Measurements from ENCODE around the gene BCAN. TPM values are rescaled to one million over a fixed set of nuclear protein-coding genes. Genes with fewer than 3 reads are reported as not detected.
"Not testable (repeated sequence)": the region's sequence is repeated elsewhere in the genome, so short reads cannot be mapped to it uniquely, and the experiment has no call there.

BCAN gene
- total RNA-seq, 2 experiments from 2014 or later, result not detected

DNA sequence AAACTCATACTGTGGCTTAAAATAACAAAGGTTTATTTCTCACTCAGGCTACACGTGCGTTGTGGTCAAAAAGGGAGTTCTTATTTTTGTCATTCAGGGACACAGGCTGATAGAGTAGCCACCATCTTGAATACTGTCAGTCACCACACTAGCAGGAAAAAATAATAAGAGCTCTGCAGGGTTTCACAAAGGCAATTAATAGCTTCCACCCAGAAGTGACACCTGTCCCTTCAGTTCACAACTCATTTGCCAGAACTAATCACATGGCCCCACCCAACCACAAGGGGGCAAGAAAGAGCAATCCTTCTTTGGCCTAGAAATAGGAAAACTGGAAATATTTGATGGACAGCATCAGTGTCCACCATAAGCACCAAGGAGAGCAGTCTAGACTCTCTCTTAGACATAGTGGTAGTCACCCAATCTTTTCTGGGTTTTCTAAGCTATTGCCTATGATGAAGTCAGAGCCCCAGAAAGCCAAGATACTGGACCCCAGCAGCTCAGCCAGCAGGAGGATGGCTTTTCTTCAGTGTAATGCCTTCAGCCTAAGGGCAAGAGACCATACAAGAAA, 14.5 kb upstream of the BCAN start:
- H3K4me1 Mint-ChIP-seq, result peaks cover 5% of the 10 kb centered on the region
- H3K36me3 Mint-ChIP-seq, result no peaks in the 10 kb centered on the region
- peaks cover 80% of the 10 kb centered on the region for H3K27me3 Mint-ChIP-seq
- DNase-seq, result no peak
- H3K27ac Mint-ChIP-seq, result no peak overlapping the region
- no peak overlapping the region for H3K4me3 Mint-ChIP-seq
- no peaks in the 10 kb centered on the region for H3K9me3 Mint-ChIP-seq

DNA sequence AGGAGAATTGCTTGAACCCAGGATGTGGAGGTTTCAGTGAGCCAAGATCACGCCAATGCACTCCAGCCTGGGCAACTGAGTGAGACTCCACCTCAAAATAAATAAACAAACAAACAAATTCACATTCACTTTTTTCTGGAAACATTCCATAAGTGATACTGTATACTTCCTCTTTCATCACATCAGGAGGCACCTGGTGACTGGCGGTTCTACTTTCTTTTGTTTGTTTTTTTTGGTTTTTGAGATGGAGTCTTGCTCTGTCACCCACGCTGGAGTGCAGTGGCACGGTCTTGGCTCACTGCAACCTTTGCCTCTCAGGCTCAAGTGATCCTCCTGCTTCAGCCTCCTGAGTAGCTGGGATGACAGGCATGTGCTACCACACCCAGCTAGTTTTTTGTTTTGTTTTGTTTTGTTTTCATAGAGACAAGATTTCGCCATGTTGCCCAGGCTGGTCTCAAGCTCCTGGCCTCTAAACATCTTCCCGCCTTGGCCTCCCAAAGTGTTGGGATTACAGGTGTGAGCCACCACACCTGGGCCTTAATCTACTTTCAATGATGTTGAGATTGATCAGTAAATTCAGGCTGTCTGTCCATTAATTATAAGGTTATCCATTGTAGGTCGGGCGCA, 12.0 kb upstream of the BCAN start:
- H3K4me3 Mint-ChIP-seq, result no peak overlapping the region
- no peak overlapping the region for H3K27ac Mint-ChIP-seq
- no peaks in the 10 kb centered on the region for H3K9me3 Mint-ChIP-seq
- peaks cover 74% of the 10 kb centered on the region for H3K27me3 Mint-ChIP-seq
- H3K4me1 Mint-ChIP-seq, result peaks cover 5% of the 10 kb centered on the region
- no peaks in the 10 kb centered on the region for H3K36me3 Mint-ChIP-seq
- no peak for DNase-seq

GRCh38 chr1:156631152-156631551, 10.8 kb upstream of the BCAN start:
- H3K27me3 Mint-ChIP-seq, result peaks cover 72% of the 10 kb centered on the region
- H3K36me3 Mint-ChIP-seq, H3K9me3 Mint-ChIP-seq, H3K4me1 Mint-ChIP-seq, DNase-seq, H3K27ac Mint-ChIP-seq, H3K4me3 Mint-ChIP-seq: not testable (repeated sequence)

DNA sequence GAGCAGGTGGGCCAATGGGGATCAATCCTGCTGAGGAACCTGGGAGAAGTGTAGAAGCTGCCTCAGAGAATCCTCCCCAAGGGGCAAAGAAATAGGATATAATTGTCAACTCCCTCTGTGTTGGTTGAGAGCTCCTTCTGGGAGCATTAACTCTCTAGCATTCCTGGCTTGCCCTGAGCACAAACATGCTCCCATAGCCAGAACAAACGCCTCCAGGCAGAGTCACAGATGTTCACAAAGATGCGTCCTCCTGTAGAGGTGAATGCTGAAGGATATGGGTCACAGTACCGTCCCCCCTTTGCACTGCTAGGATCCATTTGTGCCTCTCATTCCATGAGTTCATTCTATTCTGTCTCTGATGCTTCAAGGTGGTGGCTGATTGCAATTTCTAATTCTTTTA, 9.6 kb upstream of the BCAN start:
- H3K27me3 Mint-ChIP-seq, result peaks cover 75% of the 10 kb centered on the region
- no peak overlapping the region for H3K4me3 Mint-ChIP-seq
- no peaks in the 10 kb centered on the region for H3K9me3 Mint-ChIP-seq
- no peaks in the 10 kb centered on the region for H3K4me1 Mint-ChIP-seq
- H3K36me3 Mint-ChIP-seq, result no peaks in the 10 kb centered on the region
- DNase-seq, result no peak
- no peak overlapping the region for H3K27ac Mint-ChIP-seq

DNA sequence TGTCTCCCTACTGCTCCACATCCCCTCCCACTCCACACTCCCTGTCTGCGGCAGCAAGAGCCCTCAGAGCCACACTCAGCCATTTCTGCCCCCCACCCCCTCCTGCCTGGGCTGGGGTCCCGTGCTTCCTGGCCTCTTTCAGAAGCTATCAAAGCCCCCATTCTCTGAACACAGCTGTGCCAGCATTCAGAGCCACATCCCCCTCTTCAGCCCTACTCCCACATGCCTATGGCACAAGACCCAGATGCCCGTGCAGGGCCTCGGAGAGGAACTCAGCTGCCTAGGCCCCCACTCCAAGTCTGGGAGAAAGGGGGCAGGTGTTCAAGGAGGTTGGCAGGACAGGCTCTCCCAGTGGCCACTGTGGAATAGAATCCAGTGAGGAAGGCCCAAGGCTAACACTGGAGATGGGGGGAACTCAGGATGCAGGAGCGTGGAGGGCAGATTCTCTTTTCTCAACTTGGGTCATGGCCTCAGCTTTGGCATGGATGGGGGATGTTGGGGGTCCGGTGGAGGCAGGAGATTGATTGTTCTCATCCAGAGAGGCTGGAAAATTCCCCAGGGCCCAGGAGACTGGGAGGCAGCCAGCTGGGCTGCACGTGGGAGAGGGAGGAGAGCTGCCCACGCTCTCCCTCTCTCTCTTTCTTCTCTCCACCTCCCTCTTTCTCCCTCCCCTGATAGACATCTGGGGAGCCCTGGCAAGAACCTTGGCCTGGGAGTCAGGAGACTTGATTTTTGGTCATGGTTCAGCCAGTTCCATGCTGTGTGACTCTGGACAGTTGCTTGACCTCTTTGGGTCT, 3.5 kb upstream of the BCAN start:
- H3K36me3 Mint-ChIP-seq, result no peaks in the 10 kb centered on the region
- H3K9me3 Mint-ChIP-seq, result no peaks in the 10 kb centered on the region
- no peak overlapping the region for H3K4me3 Mint-ChIP-seq
- peaks cover 85% of the 10 kb centered on the region for H3K27me3 Mint-ChIP-seq
- no peak overlapping the region for H3K27ac Mint-ChIP-seq
- peaks cover 18% of the 10 kb centered on the region for H3K4me1 Mint-ChIP-seq
- no peak for DNase-seq

GRCh38 chr1:156639601-156640101, 2.3 kb upstream of the BCAN start:
- Mint-ChIP-seq H3K27me3 (peaks cover 87% of the 10 kb centered on the region), H3K27ac (no peak overlapping the region), H3K36me3 (no peaks in the 10 kb centered on the region), H3K4me1 (peaks cover 24% of the 10 kb centered on the region), H3K4me3 (no peak overlapping the region), H3K9me3 (no peaks in the 10 kb centered on the region)
- no peak for DNase-seq

- Mint-ChIP-seq H3K4me3 (no peak overlapping the region), H3K36me3 (no peaks in the 10 kb centered on the region), H3K4me1 (peaks cover 24% of the 10 kb centered on the region), H3K27me3 (peaks cover 89% of the 10 kb centered on the region), H3K9me3 (no peaks in the 10 kb centered on the region), H3K27ac (no peak overlapping the region)
- no peak for DNase-seq
Observed at GRCh38 chr1:156640842-156641706, 843 bp upstream of the BCAN start.

DNA sequence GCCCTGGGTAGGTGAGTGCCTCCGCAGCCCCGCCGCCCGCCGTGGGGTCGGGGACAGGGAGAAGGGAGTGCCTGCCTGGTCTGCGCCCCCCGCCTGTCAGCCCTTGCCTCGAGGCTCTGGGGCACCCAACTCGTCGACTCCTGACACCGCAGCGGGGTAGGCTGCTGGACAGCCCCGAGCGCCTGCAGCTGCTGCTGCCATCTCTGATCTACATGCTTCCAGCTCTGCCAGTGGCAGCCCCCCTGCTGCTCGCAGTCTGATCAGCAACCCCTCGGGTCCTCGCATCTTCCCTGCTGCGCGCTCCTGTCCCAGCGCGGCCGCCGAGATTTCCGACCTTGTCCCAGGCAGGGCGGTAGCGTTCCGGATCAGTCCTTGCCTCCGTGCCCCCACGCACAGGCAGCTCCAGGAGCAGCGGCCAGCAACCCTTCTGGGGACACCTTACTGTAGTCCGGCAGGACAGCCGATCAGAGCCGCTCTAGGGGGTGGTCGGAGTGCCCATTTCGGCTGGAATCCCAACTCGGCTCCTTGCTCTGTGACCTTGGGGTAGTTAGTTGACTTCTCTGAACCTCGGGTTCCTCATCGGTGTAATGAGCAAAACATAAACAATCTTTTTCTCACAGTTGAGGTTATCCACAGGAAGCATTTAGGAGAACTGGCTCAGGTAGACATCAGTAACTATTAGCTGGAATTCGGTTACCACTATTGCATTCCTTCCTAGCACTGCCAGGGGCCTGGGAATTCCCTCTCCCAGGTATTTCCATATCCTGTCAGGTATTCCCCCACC, 540 bp downstream of the BCAN start:
- H3K4me3 Mint-ChIP-seq, result peak overlapping the region; percentile 22
- H3K27me3 Mint-ChIP-seq, result peaks cover 93% of the 10 kb centered on the region
- no peaks in the 10 kb centered on the region for H3K9me3 Mint-ChIP-seq
- DNase-seq, result no peak
- no peaks in the 10 kb centered on the region for H3K36me3 Mint-ChIP-seq
- peaks cover 24% of the 10 kb centered on the region for H3K4me1 Mint-ChIP-seq
- H3K27ac Mint-ChIP-seq, result no peak overlapping the region

- Mint-ChIP-seq H3K27ac (no peak overlapping the region), H3K36me3 (no peaks in the 10 kb centered on the region), H3K4me3 (no peak overlapping the region), H3K27me3 (peaks cover 94% of the 10 kb centered on the region), H3K9me3 (no peaks in the 10 kb centered on the region), H3K4me1 (peaks cover 24% of the 10 kb centered on the region)
- DNase-seq, result no peak
Observed at GRCh38 chr1:156643049-156643777, 1.3 kb downstream of the BCAN start.

DNA sequence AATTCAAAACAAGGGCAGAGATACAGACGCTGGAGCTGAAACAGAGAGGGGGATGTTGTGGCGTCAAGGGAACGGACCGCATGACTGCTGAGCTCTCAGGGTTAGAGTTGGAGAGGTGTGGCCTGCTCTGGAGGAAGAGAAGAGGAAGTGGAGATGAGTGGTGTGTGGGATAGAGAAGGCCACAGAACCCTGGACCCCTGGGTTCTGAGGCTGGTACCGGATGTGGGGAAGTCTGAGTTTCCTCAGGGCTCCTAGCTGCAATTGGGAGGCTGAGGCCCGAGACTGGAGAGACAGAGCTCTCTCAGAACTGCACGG, 1.8 kb downstream of the BCAN start:
- Mint-ChIP-seq H3K4me3 (no peak overlapping the region), H3K27me3 (peaks cover 94% of the 10 kb centered on the region), H3K27ac (no peak overlapping the region), H3K36me3 (no peaks in the 10 kb centered on the region), H3K4me1 (peaks cover 24% of the 10 kb centered on the region), H3K9me3 (no peaks in the 10 kb centered on the region)
- peak; percentile 33 for DNase-seq

DNA sequence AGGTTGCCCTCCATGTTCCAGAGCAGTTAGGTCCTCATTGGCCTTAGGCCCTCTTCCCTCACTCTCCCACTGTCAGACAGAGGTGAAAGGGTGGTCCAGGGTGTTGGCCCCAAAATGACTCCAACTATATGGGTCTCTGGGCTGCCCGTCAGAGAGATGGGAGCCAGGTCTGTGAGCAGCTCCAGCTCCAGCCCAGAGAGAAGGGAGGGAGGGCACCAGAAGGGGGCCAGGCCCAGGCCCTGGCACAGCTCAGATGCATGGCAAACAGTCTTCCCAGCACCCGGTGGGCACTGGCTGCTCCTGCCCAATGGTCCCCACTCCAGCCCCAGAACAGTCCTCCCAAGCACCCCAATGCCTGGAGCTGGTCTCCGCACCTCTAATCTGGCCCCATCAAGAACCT, 2.2 kb downstream of the BCAN start:
- Mint-ChIP-seq H3K27ac (no peak overlapping the region), H3K4me1 (peaks cover 24% of the 10 kb centered on the region), H3K36me3 (no peaks in the 10 kb centered on the region), H3K4me3 (no peak overlapping the region), H3K27me3 (peaks cover 94% of the 10 kb centered on the region), H3K9me3 (no peaks in the 10 kb centered on the region)
- DNase-seq, result no peak

DNA sequence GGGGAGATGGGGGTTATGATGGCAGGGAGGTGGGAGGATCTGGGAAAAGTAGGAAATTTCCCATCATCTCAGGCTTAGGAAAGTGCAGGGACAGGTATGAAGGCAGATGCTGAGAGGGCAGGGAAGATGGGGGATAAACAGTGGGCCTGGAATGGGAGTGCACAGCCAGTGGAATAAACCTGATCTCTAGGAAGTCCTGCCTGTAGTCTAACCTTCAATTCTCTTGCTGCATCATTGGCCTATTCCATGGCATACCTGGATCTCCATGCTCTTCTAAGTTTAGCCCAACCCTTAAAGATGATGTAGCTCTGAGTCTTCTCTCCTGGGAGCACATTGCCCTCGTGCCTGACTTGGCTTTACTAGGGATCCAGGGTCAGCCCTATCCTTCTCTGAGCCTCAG, 2.7 kb downstream of the BCAN start:
- no peak overlapping the region for H3K27ac Mint-ChIP-seq
- H3K9me3 Mint-ChIP-seq, result no peaks in the 10 kb centered on the region
- no peaks in the 10 kb centered on the region for H3K36me3 Mint-ChIP-seq
- no peak overlapping the region for H3K4me3 Mint-ChIP-seq
- no peak for DNase-seq
- H3K27me3 Mint-ChIP-seq, result peaks cover 90% of the 10 kb centered on the region
- H3K4me1 Mint-ChIP-seq, result peaks cover 24% of the 10 kb centered on the region

GRCh38 chr1:156645056-156645455, 3.1 kb downstream of the BCAN start:
- no peak overlapping the region for H3K27ac Mint-ChIP-seq
- no peak overlapping the region for H3K4me3 Mint-ChIP-seq
- no peaks in the 10 kb centered on the region for H3K9me3 Mint-ChIP-seq
- H3K36me3 Mint-ChIP-seq, result no peaks in the 10 kb centered on the region
- H3K4me1 Mint-ChIP-seq, result peaks cover 24% of the 10 kb centered on the region
- no peak for DNase-seq
- peaks cover 87% of the 10 kb centered on the region for H3K27me3 Mint-ChIP-seq

DNA sequence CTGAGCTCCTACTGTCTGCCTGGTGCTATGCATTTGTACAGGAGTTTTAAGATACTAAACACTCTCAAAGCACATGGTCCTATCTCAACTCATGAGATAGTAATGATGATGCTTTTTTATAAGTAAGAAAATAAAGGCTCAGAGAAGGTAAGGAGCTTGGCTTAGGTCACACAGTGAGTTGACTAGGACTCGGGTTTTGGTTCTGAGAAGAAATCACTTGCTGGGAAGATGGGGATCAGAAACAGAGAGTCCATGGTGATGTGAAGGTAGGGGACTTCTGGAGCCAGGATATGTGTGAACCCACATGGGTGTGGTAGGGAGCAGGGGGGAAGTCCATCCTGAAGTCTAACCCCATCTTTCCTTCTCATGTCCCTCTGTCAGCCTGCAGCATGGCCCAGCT, 3.7 kb downstream of the BCAN start:
- Mint-ChIP-seq H3K27ac (no peak overlapping the region), H3K36me3 (no peaks in the 10 kb centered on the region), H3K4me1 (peaks cover 24% of the 10 kb centered on the region), H3K9me3 (no peaks in the 10 kb centered on the region), H3K4me3 (no peak overlapping the region), H3K27me3 (peaks cover 87% of the 10 kb centered on the region)
- DNase-seq, result no peak

Measured in activated naive CD8-positive, alpha-beta T cell treated with anti-CD3 and anti-CD28 coated beads for 36 hours (primary cell).